ENCODE results near the gene VPS36. TPM values are rescaled to one million over a fixed set of nuclear protein-coding genes. Genes with fewer than 3 reads are reported as not detected.
"Not testable (repeated sequence)": the region's sequence is repeated elsewhere in the genome, so short reads cannot be mapped to it uniquely, and the experiment has no call there.

Gene VPS36
- total RNA-seq, 2 experiments from 2014 or later = 30.6 to 35.9 TPM

- H3K4me1 ChIP-seq (ENCODE audit: insufficient read depth, low read length, poor library complexity, severe bottlenecking) = no peaks in the 10 kb centered on the region
- no peaks in the 10 kb centered on the region for H3K9me2 ChIP-seq (ENCODE audit: insufficient read depth, low read length)
- H3K79me2 ChIP-seq (ENCODE audit: insufficient read depth, low read depth, low read length) = no peaks in the 10 kb centered on the region
- no peak overlapping the region for H3K4me2 ChIP-seq (ENCODE audit: low read length)
- no TSS peak for BruUV-seq (replicated peaks)
- no peak overlapping the region for H3K27ac ChIP-seq (ENCODE audit: low read depth, low read length, poor library complexity, severe bottlenecking)
- ChIA-PET POLR2A (no interaction called here), CTCF (ENCODE audit: unreplicated experiment) (no interaction called here)
- H3K9me3 ChIP-seq (ENCODE audit: low read length) = no peaks in the 10 kb centered on the region
- no peak overlapping the region for H3K4me3 ChIP-seq (ENCODE audit: low read depth, low read length, poor library complexity, severe bottlenecking)
- TF ChIP-seq CTCF (conservative IDR thresholded peaks at IDR 0.05; ENCODE audit: low read length) (no peak), EZH2phosphoT487 (IDR thresholded peaks at IDR 0.05; ENCODE audit: borderline replicate concordance, low read depth, low read length) (no peak)
- no peaks in the 10 kb centered on the region for H4K20me1 ChIP-seq (ENCODE audit: insufficient read depth, low read length)
- peaks cover 9% of the 10 kb centered on the region; the same call in 1 of the 2 replicates for H3K36me3 ChIP-seq (ENCODE audit: insufficient read depth, low read length)
- intact Hi-C loops (cut with micrococcal nuclease; ENCODE audit: unreplicated experiment) = no loop called here
- no peak overlapping the region for H2AFZ ChIP-seq (ENCODE audit: low read length)
- DNase-seq (ENCODE audit: low spot score) = no peak
Measured at GRCh38 chr13:52412128-52412527, 38.3 kb downstream of the VPS36 start.

GRCh38 chr13:52411629-52412028 lies 38.8 kb downstream of the VPS36 start:
- H3K9me2 ChIP-seq (ENCODE audit: insufficient read depth, low read length) = no peaks in the 10 kb centered on the region
- ChIA-PET POLR2A (no interaction called here), CTCF (ENCODE audit: unreplicated experiment) (no interaction called here)
- H3K27ac ChIP-seq (ENCODE audit: low read depth, low read length, poor library complexity, severe bottlenecking) = no peak overlapping the region
- no TSS peak for BruUV-seq (replicated peaks)
- intact Hi-C loops (cut with micrococcal nuclease; ENCODE audit: unreplicated experiment) = no loop called here
- H3K4me2 ChIP-seq (ENCODE audit: low read length) = no peak overlapping the region
- no peaks in the 10 kb centered on the region for H3K79me2 ChIP-seq (ENCODE audit: insufficient read depth, low read depth, low read length)
- no peak for TF ChIP-seq CTCF (conservative IDR thresholded peaks at IDR 0.05; ENCODE audit: low read length)
- TF ChIP-seq EZH2phosphoT487 (IDR thresholded peaks at IDR 0.05; ENCODE audit: borderline replicate concordance, low read depth, low read length) = no peak
- H3K4me1 ChIP-seq (ENCODE audit: insufficient read depth, low read length, poor library complexity, severe bottlenecking) = no peaks in the 10 kb centered on the region
- H2AFZ ChIP-seq (ENCODE audit: low read length) = no peak overlapping the region
- no peak for DNase-seq (ENCODE audit: low spot score)
- H3K4me3 ChIP-seq (ENCODE audit: low read depth, low read length, poor library complexity, severe bottlenecking) = no peak overlapping the region
- no peaks in the 10 kb centered on the region for H3K9me3 ChIP-seq (ENCODE audit: low read length)
- H4K20me1 ChIP-seq (ENCODE audit: insufficient read depth, low read length) = no peaks in the 10 kb centered on the region
- H3K36me3 ChIP-seq (ENCODE audit: insufficient read depth, low read length) = peaks cover 9% of the 10 kb centered on the region; the same call in 1 of the 2 replicates

GRCh38 chr13:52408071-52408658 lies 42.3 kb downstream of the VPS36 start:
- BruUV-seq (replicated peaks); H3K79me2 ChIP-seq (ENCODE audit: insufficient read depth, low read depth, low read length); H4K20me1 ChIP-seq (ENCODE audit: insufficient read depth, low read length); H3K36me3 ChIP-seq (ENCODE audit: insufficient read depth, low read length); H3K4me1 ChIP-seq (ENCODE audit: insufficient read depth, low read length, poor library complexity, severe bottlenecking); CTCF ChIA-PET (ENCODE audit: unreplicated experiment); intact Hi-C loops (cut with micrococcal nuclease; ENCODE audit: unreplicated experiment); POLR2A ChIA-PET; H2AFZ ChIP-seq (ENCODE audit: low read length); DNase-seq (ENCODE audit: low spot score); H3K9me3 ChIP-seq (ENCODE audit: low read length); H3K9me2 ChIP-seq (ENCODE audit: insufficient read depth, low read length); H3K4me2 ChIP-seq (ENCODE audit: low read length); H3K27ac ChIP-seq (ENCODE audit: low read depth, low read length, poor library complexity, severe bottlenecking); H3K4me3 ChIP-seq (ENCODE audit: low read depth, low read length, poor library complexity, severe bottlenecking): not testable (repeated sequence)

- intact Hi-C loops (cut with micrococcal nuclease; ENCODE audit: unreplicated experiment); H4K20me1 ChIP-seq (ENCODE audit: insufficient read depth, low read length); H2AFZ ChIP-seq (ENCODE audit: low read length); H3K79me2 ChIP-seq (ENCODE audit: insufficient read depth, low read depth, low read length); DNase-seq (ENCODE audit: low spot score); BruUV-seq (replicated peaks); H3K4me3 ChIP-seq (ENCODE audit: low read depth, low read length, poor library complexity, severe bottlenecking); H3K27ac ChIP-seq (ENCODE audit: low read depth, low read length, poor library complexity, severe bottlenecking); H3K9me2 ChIP-seq (ENCODE audit: insufficient read depth, low read length); H3K9me3 ChIP-seq (ENCODE audit: low read length); H3K36me3 ChIP-seq (ENCODE audit: insufficient read depth, low read length); H3K4me1 ChIP-seq (ENCODE audit: insufficient read depth, low read length, poor library complexity, severe bottlenecking); H3K4me2 ChIP-seq (ENCODE audit: low read length); CTCF ChIA-PET (ENCODE audit: unreplicated experiment): not testable (repeated sequence)
- POLR2A ChIA-PET = interaction anchor here (0.6 kb wide), 1 partner anchor 7 kb away, joined by 4 read pairs; no protein-coding TSS in a partner anchor
Measured at GRCh38 chr13:52407436-52407835, 43.0 kb downstream of the VPS36 start.

Data from OCI-LY7 (cell line).